Measurements from ENCODE around the gene LRSAM1.

GRCh38 chr9:127417131-127418036, 33.9 kb upstream of the LRSAM1 start:
- TF ChIP-seq EGR1 (IDR thresholded peaks at IDR 0.05) = no peak
- TF ChIP-seq REST (IDR thresholded peaks at IDR 0.05; ENCODE audit: low read depth) = no peak
- TF ChIP-seq TAF1 (IDR thresholded peaks at IDR 0.05; ENCODE audit: low read depth) = no peak
- TF ChIP-seq ZBTB7A (IDR thresholded peaks at IDR 0.05; ENCODE audit: low read depth) = no peak
- peak; percentile 43; the same call in 1 of the 2 replicates for TF ChIP-seq USF1 (IDR thresholded peaks at IDR 0.05)
- no peak for TF ChIP-seq FOXM1 (IDR thresholded peaks at IDR 0.05; ENCODE audit: borderline replicate concordance, low read depth)
- no peak for TF ChIP-seq TCF12 (IDR thresholded peaks at IDR 0.05; ENCODE audit: low read depth)
- TF ChIP-seq EP300 (IDR thresholded peaks at IDR 0.05; ENCODE audit: borderline replicate concordance) = no peak
- no peak for TF ChIP-seq CEBPB (IDR thresholded peaks at IDR 0.05)
- no peak for TF ChIP-seq RAD21 (IDR thresholded peaks at IDR 0.05; ENCODE audit: low read depth)
- no peak for TF ChIP-seq MAX (IDR thresholded peaks at IDR 0.05)
- TF ChIP-seq CREB1 (IDR thresholded peaks at IDR 0.05; ENCODE audit: low read depth) = no peak
